ENCODE measurements around the gene TOLLIP. TPM values are rescaled to one million over a fixed set of nuclear protein-coding genes. Genes with fewer than 3 reads are reported as not detected.

The TOLLIP gene
- total RNA-seq, 6 experiments from 2014 or later, result 68.3 to 103 (median 88.0) TPM

- peaks cover 0 to 67% (median 26%) of the 10 kb centered on the region in 4 donors for H3K36me3 ChIP-seq
Measured at GRCh38 chr11:1281974-1282365, 27.5 kb downstream of the TOLLIP start.

GRCh38 chr11:1281326-1281973 lies 28.0 kb downstream of the TOLLIP start:
- Histone ChIP-seq H3K4me3 (no peak overlapping the region), H3K27ac (no peak overlapping the region), H3K27me3 (no peaks in the 10 kb centered on the region), H3K9me3 (no peaks in the 10 kb centered on the region), H3K36me3 (peaks cover 0 to 72% (median 26%) of the 10 kb centered on the region in 4 donors), H3K4me1 (no peaks in the 10 kb centered on the region)
- TF ChIP-seq CTCF (IDR thresholded peaks at IDR 0.05) (no peak), POLR2A (IDR thresholded peaks at IDR 0.05) (no peak)
- DNase-seq (peak in 1 of 3 donors; percentile 47), ATAC-seq (no peak)
- intact Hi-C loops (cut with DNase I), result no loop called here
- 71% methylated on average over 11 of the region's 33 CpGs for WGBS (ENCODE audit: insufficient coverage, low coverage, low lambda C conversion rate, missing lambda C conversion rate)

More at GRCh38 chr11:1281974-1282365, 27.5 kb downstream of the TOLLIP start:
- DNase-seq (peak in 1 of 3 donors; percentile 28), ATAC-seq (peak in 3 of 4 donors; percentile 20 to 39 (median 22))
- no peaks in the 10 kb centered on the region for H3K4me1 ChIP-seq
- 68% methylated on average over 3 of the region's 3 CpGs for WGBS (ENCODE audit: insufficient coverage, low coverage, low lambda C conversion rate, missing lambda C conversion rate)
- intact Hi-C loops (cut with DNase I), result no loop called here
- no peak for TF ChIP-seq POLR2A (IDR thresholded peaks at IDR 0.05)
- TF ChIP-seq CTCF (IDR thresholded peaks at IDR 0.05), result no peak
- H3K4me3 ChIP-seq, result no peak overlapping the region
- H3K27me3 ChIP-seq, result no peaks in the 10 kb centered on the region
- H3K27ac ChIP-seq, result no peak overlapping the region
- no peaks in the 10 kb centered on the region for H3K9me3 ChIP-seq

- no peak for TF ChIP-seq CTCF (IDR thresholded peaks at IDR 0.05)
- TF ChIP-seq POLR2A (IDR thresholded peaks at IDR 0.05), result no peak
- DNase-seq (peak in 1 of 3 donors; percentile 53), ATAC-seq (no peak)
- intact Hi-C loops (cut with DNase I), result no loop called here
- no peak overlapping the region for H3K4me3 ChIP-seq
- no peaks in the 10 kb centered on the region for H3K9me3 ChIP-seq
- 93% methylated on average over 18 of the region's 46 CpGs for WGBS (ENCODE audit: insufficient coverage, low coverage, low lambda C conversion rate, missing lambda C conversion rate)
- H3K27me3 ChIP-seq, result no peaks in the 10 kb centered on the region
- H3K27ac ChIP-seq, result no peak overlapping the region
- no peaks in the 10 kb centered on the region for H3K4me1 ChIP-seq
- H3K36me3 ChIP-seq, result peaks cover 0 to 76% (median 24%) of the 10 kb centered on the region in 4 donors
Measured at GRCh38 chr11:1280116-1281035, 29.1 kb downstream of the TOLLIP start.

GRCh38 chr11:1279674-1280055 lies 29.8 kb downstream of the TOLLIP start:
- Histone ChIP-seq H3K9me3 (no peaks in the 10 kb centered on the region), H3K4me1 (no peaks in the 10 kb centered on the region), H3K36me3 (peaks cover 0 to 72% (median 21%) of the 10 kb centered on the region in 4 donors), H3K27me3 (no peaks in the 10 kb centered on the region), H3K4me3 (no peak overlapping the region), H3K27ac (no peak overlapping the region)
- intact Hi-C loops (cut with DNase I), result no loop called here
- TF ChIP-seq CTCF (IDR thresholded peaks at IDR 0.05) (no peak), POLR2A (IDR thresholded peaks at IDR 0.05) (no peak)
- ATAC-seq (no peak), DNase-seq (peak in 1 of 3 donors; percentile 35)
- WGBS (ENCODE audit: insufficient coverage, low coverage, low lambda C conversion rate, missing lambda C conversion rate), result 80% methylated on average over 5 of the region's 14 CpGs

Data from right lobe of liver (tissue), 6 donors.